Measurements from ENCODE around the gene INPP5A. TPM values are rescaled to one million over a fixed set of nuclear protein-coding genes. Genes with fewer than 3 reads are reported as not detected.

The INPP5A gene
- total and polyA plus RNA-seq, 2 donors (not counting 1 experiment from before 2014, with no cell fraction given), result 9.3 to 87.8 TPM

- TF ChIP-seq CTCF (IDR thresholded peaks at IDR 0.05) (no peak), EZH2 (IDR thresholded peaks at IDR 0.05; ENCODE audit: borderline replicate concordance, insufficient read depth, low read depth, low read length, poor library complexity, severe bottlenecking) (no peak)
Observed at GRCh38 chr10:132524443-132525285, 12.9 kb upstream of the INPP5A start.

GRCh38 chr10:132526676-132527075 is 10.9 kb upstream of the INPP5A start:
- intact Hi-C loops (cut with micrococcal nuclease), result no loop called here

More at GRCh38 chr10:132524443-132525285, 12.9 kb upstream of the INPP5A start:
- Mint-ChIP-seq H3K9me3 (ENCODE audit: insufficient read depth) (peaks cover 3% of the 10 kb centered on the region), H3K4me1 (no peaks in the 10 kb centered on the region), H3K27ac (no peak overlapping the region), H3K27me3 (peaks cover 19% of the 10 kb centered on the region), H3K4me3 (no peak overlapping the region)
- WGBS (ENCODE audit: insufficient coverage), result 94% methylated on average over 21 of the region's 23 CpGs
- ChIA-PET POLR2A (interaction anchor here (0.9 kb wide), 1 partner anchor 47 kb away, joined by 3 read pairs; no protein-coding TSS in a partner anchor), CTCF (no interaction called here)
- H3K4me3 ChIP-seq (ENCODE audit: control extremely low read depth in 1 of 5, extremely low read depth in 1 of 5, insufficient read depth in 1 of 5, low read depth in 2 of 5, low read length in 4 of 5), result no peak overlapping the region
- no peaks in the 10 kb centered on the region for H4K20me1 ChIP-seq (ENCODE audit: control insufficient read depth, insufficient read depth, low read length, poor library complexity, severe bottlenecking)
- H3K36me3 ChIP-seq (replicated peaks in 1 of 2; ENCODE audit: control extremely low read depth in 1 of 2, control insufficient read depth in 1 of 2, extremely low read depth in 1 of 2, insufficient read depth in 2 of 2, low read length in 1 of 2), result no peaks in the 10 kb centered on the region
- no peak overlapping the region for H2AFZ ChIP-seq (ENCODE audit: insufficient read depth, low read depth, low read length, poor library complexity, severe bottlenecking)
- no peak for ATAC-seq (ENCODE audit: low read depth)
- no peak overlapping the region for H3K9ac ChIP-seq (ENCODE audit: low read length)
- no peaks in the 10 kb centered on the region for H3K79me2 ChIP-seq (ENCODE audit: control insufficient read depth, insufficient read depth, low read length)
- intact Hi-C loops (cut with micrococcal nuclease), result no loop called here
- peaks cover 0 to 7% (median 3%) of the 10 kb centered on the region in 4 experiments for H3K27me3 ChIP-seq (replicated peaks in 1 of 4; ENCODE audit: control extremely low read depth in 1 of 4, control insufficient read depth in 3 of 4, insufficient read depth in 4 of 4, low read length in 3 of 4)
- H3K9me3 ChIP-seq (ENCODE audit: control extremely low read depth in 1 of 3, control insufficient read depth in 2 of 3, insufficient read depth in 1 of 3, low read length in 2 of 3), result no peaks in the 10 kb centered on the region
- no peak for DNase-seq
- no peak overlapping the region for H3K4me2 ChIP-seq (replicated peaks; ENCODE audit: low read depth, low read length, poor library complexity, severe bottlenecking)
- no peaks in the 10 kb centered on the region for H3K4me1 ChIP-seq (ENCODE audit: control insufficient read depth in 2 of 2, insufficient read depth in 2 of 2, low read length in 2 of 2)
- no peak overlapping the region for H3K27ac ChIP-seq (ENCODE audit: low read length in 2 of 2)

More at GRCh38 chr10:132526676-132527075, 10.9 kb upstream of the INPP5A start:
- no peak overlapping the region for H3K27ac ChIP-seq (ENCODE audit: low read length in 2 of 2)
- H3K4me1 ChIP-seq (ENCODE audit: control insufficient read depth in 2 of 2, insufficient read depth in 2 of 2, low read length in 2 of 2), result no peaks in the 10 kb centered on the region
- H3K4me1 Mint-ChIP-seq, result no peaks in the 10 kb centered on the region
- H2AFZ ChIP-seq (ENCODE audit: insufficient read depth, low read depth, low read length, poor library complexity, severe bottlenecking), result no peak overlapping the region
- DNase-seq (no peak), ATAC-seq (ENCODE audit: low read depth) (no peak)
- no peaks in the 10 kb centered on the region for H3K79me2 ChIP-seq (ENCODE audit: control insufficient read depth, insufficient read depth, low read length)
- no peak overlapping the region for H3K4me3 ChIP-seq (ENCODE audit: control extremely low read depth in 1 of 5, extremely low read depth in 1 of 5, insufficient read depth in 1 of 5, low read depth in 2 of 5, low read length in 4 of 5)
- peaks cover 23% of the 10 kb centered on the region for H3K27me3 Mint-ChIP-seq
- peaks cover 5% of the 10 kb centered on the region for H3K9me3 Mint-ChIP-seq (ENCODE audit: insufficient read depth)
- no peaks in the 10 kb centered on the region for H4K20me1 ChIP-seq (ENCODE audit: control insufficient read depth, insufficient read depth, low read length, poor library complexity, severe bottlenecking)
- POLR2A ChIA-PET, result interaction anchor here (0.6 kb wide), 1 partner anchor 49 kb away, joined by 3 read pairs; no protein-coding TSS in a partner anchor
- 90% methylated on average over 10 of the region's 16 CpGs for WGBS (ENCODE audit: insufficient coverage)
- peaks cover 0 to 7% (median 2%) of the 10 kb centered on the region in 4 experiments for H3K27me3 ChIP-seq (replicated peaks in 1 of 4; ENCODE audit: control extremely low read depth in 1 of 4, control insufficient read depth in 3 of 4, insufficient read depth in 4 of 4, low read length in 3 of 4)
- H3K36me3 ChIP-seq (replicated peaks in 1 of 2; ENCODE audit: control extremely low read depth in 1 of 2, control insufficient read depth in 1 of 2, extremely low read depth in 1 of 2, insufficient read depth in 2 of 2, low read length in 1 of 2), result no peaks in the 10 kb centered on the region
- H3K4me2 ChIP-seq (replicated peaks; ENCODE audit: low read depth, low read length, poor library complexity, severe bottlenecking), result no peak overlapping the region
- CTCF ChIA-PET, result no interaction called here
- H3K9ac ChIP-seq (ENCODE audit: low read length), result no peak overlapping the region
- no peak overlapping the region for H3K27ac Mint-ChIP-seq
- H3K9me3 ChIP-seq (ENCODE audit: control extremely low read depth in 1 of 3, control insufficient read depth in 2 of 3, insufficient read depth in 1 of 3, low read length in 2 of 3), result peaks cover 1 to 14% (median 5%) of the 10 kb centered on the region in 3 donors
- no peak overlapping the region for H3K4me3 Mint-ChIP-seq
- no peak for TF ChIP-seq CTCF (IDR thresholded peaks at IDR 0.05)
- no peak for TF ChIP-seq EZH2 (IDR thresholded peaks at IDR 0.05; ENCODE audit: borderline replicate concordance, insufficient read depth, low read depth, low read length, poor library complexity, severe bottlenecking)
